GM12891 (cell line): ENCODE results near the gene KIF22.
A peak's percentile ranks its signal among the peaks of the same experiment; 100 is the strongest.

ENCODE experiments used
- DNase-seq: peaks from one replicate; pipeline ENCODE4 v3.0.0; 2011; ENCODE audit warnings: low spot score; ENCODE audit not compliant: insufficient read length
- FAIRE-seq: peaks from 2 replicates; lab custom pipeline; 2011; peaks lifted over from hg19 to GRCh38; lab: Jason Lieb, UNC
- PAX5 ChIP-seq: IDR thresholded peaks from 2 replicates; pipeline ENCODE4 v1.6.1; 2011; ENCODE audit warnings: low read length, moderate library complexity, mild to moderate bottlenecking; ENCODE audit not compliant: insufficient read depth, severe bottlenecking
- POLR2A ChIP-seq: IDR thresholded peaks from 2 replicates; pipeline ENCODE4 v1.6.1; 2011; ENCODE audit warnings: low read depth, low read length, control low read depth
- POLR2AphosphoS5 ChIP-seq: IDR thresholded peaks from 2 replicates; pipeline ENCODE4 v1.6.1; 2011; ENCODE audit warnings: low read depth, low read length, control low read depth
- POU2F2 ChIP-seq: IDR thresholded peaks from 2 replicates; pipeline ENCODE4 v1.6.1; 2011; ENCODE audit warnings: low read depth, mild to moderate bottlenecking, control low read depth, low read length, moderate library complexity
- SPI1 ChIP-seq: IDR thresholded peaks from 2 replicates; pipeline ENCODE4 v1.6.1; 2011; ENCODE audit warnings: low read depth, low read length, control low read depth
- TAF1 ChIP-seq: IDR thresholded peaks from 2 replicates; pipeline ENCODE4 v1.6.1; 2011; ENCODE audit warnings: low read depth, low read length, control low read depth

KIF22 gene

GRCh38 chr16:29804455-29805231 is 14.1 kb downstream of the KIF22 start:
- TF ChIP-seq TAF1 (no peak), POLR2AphosphoS5 (0 out of 2 replicates have a peak, but pooled peaks have one; percentile 16)
- FAIRE-seq, result peak; percentile 26
- DNase-seq, result no peak

- TF ChIP-seq POLR2A, result peak; percentile 76
- peak; percentile 57; the same call in 1 of the 2 replicates for TF ChIP-seq POU2F2
- peak; percentile 89 for TF ChIP-seq POLR2AphosphoS5
- TF ChIP-seq TAF1, result peak; percentile 82
- peak; percentile 67 for TF ChIP-seq SPI1
- no peak for TF ChIP-seq PAX5
Measured at GRCh38 chr16:29805232-29806098, 14.9 kb downstream of the KIF22 start.

GRCh38 chr16:29806099-29806579 is 15.6 kb downstream of the KIF22 start, which contains the start of gene MAZ:
Gene MAZ, plus strand, starts transcription at chr16:29806529. Its CDS starts 173 bp downstream, at chr16:29806702.
- TF ChIP-seq POLR2AphosphoS5, result no peak
- no peak for TF ChIP-seq SPI1
- no peak for TF ChIP-seq PAX5
- no peak for TF ChIP-seq POLR2A
- TF ChIP-seq TAF1, result no peak
- no peak for TF ChIP-seq POU2F2
- DNase-seq (no peak), FAIRE-seq (no peak)

More at GRCh38 chr16:29805232-29806098, 14.9 kb downstream of the KIF22 start:
- DNase-seq, result peak; percentile 89
- peak; percentile 99 for FAIRE-seq

- FAIRE-seq (peak; percentile 48), DNase-seq (no peak)
- TF ChIP-seq POLR2AphosphoS5, result peak; percentile 50; the same call in 1 of the 2 replicates
- peak; percentile 26; the same call in 1 of the 2 replicates for TF ChIP-seq POLR2A
- TF ChIP-seq SPI1, result no peak
Measured at GRCh38 chr16:29806641-29807425, 16.3 kb downstream of the KIF22 start.

- peak; percentile 98 for FAIRE-seq
- no peak for TF ChIP-seq PAX5
- TF ChIP-seq SPI1, result no peak
- TF ChIP-seq POU2F2, result no peak; the same call in 1 of the 2 replicates
- peak; percentile 37; the same call in 1 of the 2 replicates for TF ChIP-seq TAF1
- peak; percentile 76 for TF ChIP-seq POLR2AphosphoS5
- peak; percentile 71 for TF ChIP-seq POLR2A
- peak; percentile 69 for DNase-seq
Measured at GRCh38 chr16:29807426-29808218, 17.1 kb downstream of the KIF22 start.

- no peak for DNase-seq
- TF ChIP-seq POLR2A (0 out of 2 replicates have a peak, but pooled peaks have one; percentile 18), PAX5 (no peak)
- peak; percentile 20 for FAIRE-seq
Measured at GRCh38 chr16:29808219-29808900, 17.8 kb downstream of the KIF22 start.

GRCh38 chr16:29809031-29809747 is 18.6 kb downstream of the KIF22 start:
- FAIRE-seq (no peak), DNase-seq (no peak)
- TF ChIP-seq POLR2AphosphoS5 (no peak), PAX5 (no peak), POLR2A (0 out of 2 replicates have a peak, but pooled peaks have one; percentile 18), SPI1 (no peak), POU2F2 (no peak), TAF1 (no peak)
